HG02943 (cell line): ENCODE data around the gene FANCB.

Source experiments
- ATAC-seq: cut with Tn5 transposase; IDR thresholded peaks from one replicate; pipeline ENCODE4 v1.9.1; 2021; ENCODE audit warnings: mild to moderate bottlenecking, low read depth, moderate library complexity; ENCODE audit not compliant: unreplicated experiment

FANCB gene

DNA sequence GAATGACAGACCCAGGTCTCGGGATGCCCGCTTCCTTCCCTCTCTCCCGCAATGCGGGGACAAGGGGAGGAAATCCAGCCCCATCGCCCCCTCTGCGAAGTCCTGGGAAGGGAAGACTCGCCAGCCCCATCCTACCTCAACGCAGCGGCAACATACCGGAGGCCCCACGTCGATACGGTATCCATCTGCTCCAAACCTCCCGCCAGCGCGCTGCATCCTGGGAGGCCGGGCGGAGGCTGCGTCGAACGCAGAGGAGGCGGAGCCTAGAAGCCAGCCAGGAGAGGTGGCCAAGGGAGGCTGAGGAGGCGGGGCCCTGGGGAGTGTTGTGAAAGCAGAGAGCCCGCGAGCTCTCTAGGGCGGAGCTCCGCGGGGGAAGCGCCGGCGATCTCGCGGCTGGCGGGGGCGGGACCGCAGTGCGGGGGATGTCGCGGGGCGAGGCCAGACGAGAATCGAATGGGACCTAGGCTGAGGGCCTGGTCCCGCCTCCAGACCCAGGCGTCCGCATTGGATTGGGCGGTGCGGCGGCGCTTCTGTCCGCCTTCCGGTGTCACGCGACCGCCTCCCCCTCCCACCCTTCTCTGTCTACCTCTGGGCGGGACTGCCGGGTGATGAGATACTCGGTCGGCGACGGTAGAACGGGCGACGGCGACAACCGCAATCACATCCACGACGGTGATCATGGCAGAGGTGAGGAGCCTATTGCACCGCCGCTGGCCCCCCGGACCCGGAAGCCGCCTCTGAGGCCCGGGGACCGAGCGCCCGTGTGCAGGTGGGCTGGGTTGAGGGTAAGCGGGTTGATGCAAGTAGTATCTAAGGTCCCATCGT, at the start of gene FANCB, which contains the start of gene MOSPD2:
TSS of gene FANCB (minus strand) at position 219 of the 825 bp plus-strand sequence. CDS start 7,559 bp downstream, outside the sequence.
TSS of gene MOSPD2 (plus strand) at position 571 of the 825 bp plus-strand sequence. CDS start at position 679, 108 bp downstream.
- ATAC-seq = peak; percentile 95

DNA sequence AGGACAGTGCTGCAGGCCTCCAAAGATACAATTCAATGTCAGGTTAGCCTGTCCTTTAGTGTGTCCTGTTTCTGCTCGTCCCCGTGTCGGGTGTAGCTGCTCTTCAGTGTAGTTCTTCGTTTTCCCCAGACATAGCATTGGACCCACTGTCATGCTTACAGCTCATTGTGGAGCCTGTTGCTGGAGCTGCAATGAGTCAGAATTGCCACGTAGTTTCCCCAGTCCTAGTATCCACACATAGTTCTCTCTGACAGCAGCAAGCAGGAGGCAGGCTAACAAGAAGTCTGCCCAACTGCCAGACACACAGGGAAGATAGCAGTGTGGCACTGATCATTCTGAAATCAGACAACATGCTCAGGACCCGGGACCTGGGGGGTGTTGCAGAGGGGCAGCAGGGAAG, 49.6 kb upstream of the FANCB start:
- ATAC-seq = no peak

DNA sequence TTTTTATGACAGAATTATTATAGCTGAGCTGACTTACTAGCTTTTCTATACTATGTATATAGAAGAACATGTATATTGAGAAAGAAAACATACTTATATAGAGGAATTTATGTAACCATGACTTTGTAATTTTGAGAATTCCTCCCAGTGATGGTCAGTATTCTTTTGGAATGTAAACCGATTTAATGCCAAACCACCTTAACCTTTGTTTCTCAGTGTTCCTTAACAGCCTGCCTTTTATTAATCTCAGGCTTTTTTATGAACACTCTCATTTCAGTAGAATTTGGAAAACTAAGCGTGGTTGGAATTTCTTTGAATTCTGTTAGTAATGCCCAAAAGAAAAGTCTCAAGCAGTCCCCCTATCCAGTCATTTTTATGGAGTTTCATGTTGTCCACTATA, 47.3 kb upstream of the FANCB start:
- no peak for ATAC-seq

DNA sequence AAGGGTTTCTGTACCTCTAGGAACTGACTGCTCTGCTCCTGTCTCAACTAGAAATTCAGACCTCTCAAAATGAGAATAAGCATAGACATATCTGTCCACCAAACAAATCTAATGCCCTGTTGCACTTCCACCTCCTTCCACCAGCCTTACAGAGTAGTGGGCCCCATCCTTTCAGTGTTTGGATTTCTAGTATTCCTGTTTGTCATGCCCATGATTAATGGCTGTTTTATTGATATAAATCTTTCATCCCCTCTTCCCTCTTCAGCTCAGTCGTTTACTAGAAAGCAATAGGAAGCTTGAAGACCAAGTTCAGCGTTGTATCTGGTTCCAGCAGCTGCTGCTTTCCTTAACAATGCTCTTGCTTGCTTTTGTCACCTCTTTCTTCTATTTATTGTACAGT, 46.5 kb upstream of the FANCB start:
- no peak for ATAC-seq

DNA sequence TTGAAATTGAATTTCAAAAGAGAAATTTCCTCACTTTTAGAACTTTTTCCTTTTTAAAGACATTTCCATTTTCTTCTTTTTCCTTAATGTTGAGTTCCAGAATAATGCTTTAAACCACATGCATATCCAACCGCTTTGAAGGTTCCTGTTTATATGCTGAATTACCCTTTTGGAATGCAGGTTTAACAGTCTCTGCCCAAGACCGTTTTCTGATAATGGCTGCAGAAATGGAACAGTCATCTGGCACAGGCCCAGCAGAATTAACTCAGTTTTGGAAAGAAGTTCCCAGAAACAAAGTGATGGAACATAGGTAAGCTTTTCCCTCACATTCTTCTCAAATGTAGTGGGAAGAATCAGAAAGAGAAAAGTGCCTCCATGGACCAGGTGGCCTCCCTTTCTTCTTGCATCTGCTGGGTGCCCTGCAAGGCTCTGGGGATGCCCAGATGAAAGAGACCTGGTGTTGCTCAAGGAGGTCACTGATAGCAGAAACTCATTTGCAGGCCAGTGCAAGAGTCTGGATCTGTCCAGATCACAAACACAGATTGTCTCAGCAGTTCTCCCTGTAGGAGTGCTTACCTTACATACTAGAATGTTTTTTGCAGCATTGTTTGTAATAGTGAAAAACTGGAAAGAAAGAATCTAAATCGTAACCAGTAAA, 43.3 kb upstream of the FANCB start:
- ATAC-seq = no peak

DNA sequence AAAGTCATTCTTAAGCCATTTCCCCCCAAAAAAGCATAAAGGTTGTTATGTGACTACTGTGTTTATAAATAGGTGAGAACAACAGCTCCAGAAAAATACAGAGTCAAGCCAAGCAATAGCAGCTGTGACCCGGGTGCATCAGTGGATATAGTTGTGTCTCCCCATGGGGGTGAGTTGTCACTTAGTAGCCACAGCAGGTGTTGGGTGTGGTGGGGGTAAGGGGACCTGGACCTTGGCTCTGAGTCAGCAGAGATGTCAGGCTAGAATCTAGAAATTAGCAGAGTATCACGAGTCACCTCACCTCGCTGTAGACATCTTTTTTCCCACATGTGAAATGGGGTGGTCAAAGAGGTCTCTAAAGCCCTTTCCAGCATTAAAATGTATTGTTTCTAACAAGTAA, 42.7 kb upstream of the FANCB start:
- no peak for ATAC-seq

DNA sequence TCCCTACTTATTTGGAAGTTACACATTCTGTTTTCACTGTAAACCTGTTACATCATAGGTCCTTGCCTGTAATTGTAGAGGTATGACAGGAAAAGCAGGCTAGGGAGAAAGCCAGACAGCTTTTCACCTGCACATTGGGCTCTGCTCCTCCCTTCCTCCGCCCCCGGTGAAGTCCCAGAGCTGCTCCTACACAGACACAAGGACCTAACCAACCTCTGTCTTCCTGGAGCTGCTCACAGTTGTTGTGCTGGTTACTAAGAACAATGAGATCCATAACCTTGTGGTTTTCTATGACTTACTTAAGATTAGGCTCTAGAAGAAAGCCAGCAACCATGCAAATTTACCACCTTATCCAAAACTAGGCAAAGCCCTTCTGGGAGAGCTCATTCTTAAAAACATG, 40.4 kb upstream of the FANCB start:
- ATAC-seq = no peak

DNA sequence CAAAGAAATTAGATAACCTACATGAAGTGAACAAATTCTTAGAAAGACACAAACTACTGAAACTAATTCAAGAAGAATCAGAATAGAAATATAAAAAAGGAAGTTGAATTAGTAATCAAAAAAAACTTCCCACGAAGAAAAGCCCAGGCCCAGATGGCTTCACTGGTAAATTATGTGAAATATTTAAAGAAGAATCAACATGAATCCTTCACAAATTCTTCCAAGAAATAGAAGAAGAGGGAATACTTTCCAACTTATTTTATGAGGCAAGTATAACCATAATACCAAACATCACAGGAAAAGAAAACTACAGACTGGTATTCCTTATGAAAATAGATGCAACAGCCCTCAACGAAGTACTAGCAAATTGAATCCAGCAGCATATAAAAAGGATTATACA, 31.0 kb upstream of the FANCB start:
- no peak for ATAC-seq

DNA sequence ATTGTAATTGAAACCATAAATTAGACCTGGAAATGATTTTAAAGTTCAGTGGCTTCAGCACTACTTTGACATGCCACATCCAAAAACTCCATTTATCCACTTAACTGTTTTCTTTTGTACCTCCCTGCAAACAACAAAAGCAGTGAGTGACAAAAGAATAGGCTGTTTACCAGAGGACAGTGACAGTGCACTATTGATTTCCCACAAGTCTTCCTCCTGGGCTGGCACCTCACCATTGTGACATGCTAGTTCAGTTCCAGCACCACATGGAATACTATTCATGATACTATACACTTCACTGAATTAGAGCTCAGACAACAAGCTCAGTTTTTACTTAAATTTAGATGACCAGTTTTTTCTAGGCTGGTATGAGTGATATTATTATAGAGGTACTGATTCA, 29.7 kb upstream of the FANCB start:
- no peak for ATAC-seq

DNA sequence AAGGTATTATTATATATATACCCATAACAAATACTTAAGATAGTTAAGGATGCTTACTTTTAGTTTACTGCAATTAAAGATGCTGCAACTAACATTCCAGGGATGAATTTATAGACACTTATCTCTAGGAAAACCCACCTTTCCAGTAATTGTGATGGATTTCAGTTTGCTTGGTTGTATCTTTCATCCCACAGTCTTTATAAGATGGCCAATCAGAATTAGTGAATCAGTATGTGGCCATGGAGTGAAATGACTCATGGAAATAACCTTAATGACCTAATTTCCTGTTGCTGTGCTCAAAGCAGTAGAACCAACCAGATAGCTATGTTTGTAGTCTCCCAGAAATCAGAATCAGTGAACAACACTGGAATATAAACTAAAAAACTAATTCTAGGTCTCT, 26.7 kb upstream of the FANCB start:
- no peak for ATAC-seq

DNA sequence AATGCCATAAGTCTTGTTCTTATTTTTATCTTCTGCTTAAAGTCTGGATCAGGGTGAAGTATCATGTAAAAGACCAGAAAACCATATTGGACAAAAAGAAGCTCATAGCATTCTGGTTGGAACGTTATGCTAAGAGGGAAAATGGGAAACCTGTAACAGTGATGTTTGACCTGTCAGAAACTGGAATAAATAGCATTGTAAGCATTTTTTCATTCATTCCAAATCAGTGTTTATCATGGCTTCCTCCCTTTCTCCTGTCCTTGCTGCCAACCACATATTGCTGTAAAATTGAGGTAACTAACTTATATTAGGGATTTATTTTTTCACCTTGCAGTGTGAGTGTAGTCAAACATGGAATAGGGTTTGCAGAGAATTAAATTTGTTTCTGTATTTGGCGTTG, 24.2 kb upstream of the FANCB start:
- ATAC-seq = no peak

DNA sequence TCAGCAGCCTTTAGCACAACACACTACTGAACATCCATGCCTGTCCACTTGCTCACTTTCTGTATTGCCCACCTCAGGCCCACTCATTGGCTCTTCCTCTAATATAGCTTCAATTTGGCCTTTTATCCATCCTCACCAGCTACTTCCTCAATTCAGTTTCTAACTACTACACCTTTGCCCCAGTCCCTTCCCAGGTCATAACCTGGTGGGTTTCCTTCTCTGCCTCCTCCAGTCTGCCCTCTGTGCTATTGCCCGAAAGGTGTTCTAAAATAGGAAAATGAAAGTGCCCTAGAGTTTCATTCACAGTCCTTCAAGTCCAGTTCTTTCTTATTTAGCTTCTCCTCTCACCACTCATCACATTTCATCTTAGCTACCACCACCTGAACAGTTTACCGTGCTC, 23.4 kb upstream of the FANCB start:
- no peak for ATAC-seq

DNA sequence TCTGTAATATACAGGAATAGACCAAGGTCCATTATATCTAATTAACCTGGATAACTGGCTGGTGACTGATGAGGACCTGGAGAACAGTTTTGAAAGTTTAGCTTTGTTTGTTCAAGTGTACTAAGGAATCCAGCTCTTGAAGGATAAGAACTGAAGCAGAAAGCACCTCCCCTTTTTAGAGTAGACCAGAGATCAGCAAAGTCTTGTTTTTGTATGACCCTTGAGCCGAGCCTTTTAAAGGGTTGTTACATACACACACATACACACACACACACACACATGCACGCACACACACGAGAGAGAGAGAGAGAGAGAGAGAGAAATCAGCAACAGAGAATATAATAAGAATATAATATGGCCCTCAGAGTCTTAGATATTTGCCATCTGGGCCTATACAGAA, 13.4 kb upstream of the FANCB start:
- ATAC-seq = no peak

DNA sequence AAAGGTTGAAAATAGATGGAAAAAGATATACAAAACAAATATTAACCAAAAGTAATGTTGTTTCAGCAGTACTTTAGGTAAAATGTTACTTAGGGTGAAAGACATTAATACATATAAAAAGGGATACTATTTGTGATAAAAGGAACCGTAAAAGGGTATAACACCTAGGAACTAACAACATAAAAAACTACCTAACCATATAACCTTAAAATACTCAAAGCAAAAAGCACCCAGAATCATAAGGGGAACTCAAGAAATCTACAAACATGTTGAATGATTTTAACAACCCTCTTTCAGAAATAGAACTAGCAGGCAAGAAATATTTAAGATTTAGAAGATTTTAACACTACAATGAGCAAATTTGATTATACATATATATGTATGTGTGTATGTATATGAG, 11.8 kb upstream of the FANCB start:
- ATAC-seq = no peak

DNA sequence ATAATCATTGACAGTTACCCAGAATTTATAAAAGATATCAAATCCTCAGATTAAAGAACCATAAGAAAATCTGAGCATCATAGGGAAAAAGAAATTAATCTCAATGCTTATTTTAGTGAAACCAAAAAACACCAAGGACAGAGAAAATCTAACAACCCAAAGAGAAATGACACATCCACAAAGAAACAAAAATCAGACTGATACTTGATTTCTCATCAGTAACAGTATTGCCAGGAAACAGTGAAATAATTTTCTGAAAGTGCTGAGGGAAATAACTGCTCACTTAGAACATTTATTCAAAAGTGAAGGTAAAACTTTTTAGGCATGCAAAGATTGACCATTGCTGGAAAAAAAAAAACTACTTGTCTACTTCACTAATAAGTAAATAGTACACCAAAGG, 11.0 kb upstream of the FANCB start:
- ATAC-seq = no peak

DNA sequence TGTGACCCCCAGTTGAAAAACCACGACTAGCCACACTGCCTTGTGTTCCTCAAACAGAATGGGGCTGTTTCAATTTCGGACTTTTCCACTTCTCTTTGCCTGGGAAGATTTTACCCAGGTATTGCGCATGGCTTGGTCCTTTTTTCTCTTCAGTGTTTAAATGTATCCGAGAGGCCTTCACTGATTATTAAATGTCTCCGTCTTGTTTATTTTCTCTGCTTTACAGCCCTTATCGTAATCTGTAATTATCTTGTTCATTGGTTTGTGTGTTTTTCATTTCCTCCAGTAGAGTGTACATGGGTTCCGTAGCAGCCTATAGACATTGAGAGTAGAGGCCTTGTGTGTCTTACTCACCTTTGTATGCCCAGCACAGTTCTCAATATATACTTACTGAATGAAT, 2.8 kb upstream of the FANCB start:
- ATAC-seq = no peak

DNA sequence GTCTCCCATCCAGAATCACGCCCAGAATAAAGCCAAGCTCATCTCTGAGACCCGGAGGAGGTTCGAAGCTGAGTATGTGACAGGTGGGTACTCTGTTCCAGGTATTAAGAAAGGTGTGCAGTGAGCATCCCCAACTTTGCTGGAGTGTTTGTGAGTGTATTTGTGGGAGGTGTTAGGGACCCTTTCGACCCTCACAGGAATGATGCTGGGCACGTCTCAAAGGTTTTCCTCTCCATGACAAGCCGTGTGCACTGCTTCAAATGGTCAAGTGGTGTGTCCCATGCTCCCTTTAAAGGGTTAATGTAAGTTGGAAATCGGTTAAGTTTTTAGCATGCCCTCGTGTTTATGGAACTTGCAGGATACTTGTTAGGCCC, 794 bp upstream of the FANCB start:
- no peak for ATAC-seq

DNA sequence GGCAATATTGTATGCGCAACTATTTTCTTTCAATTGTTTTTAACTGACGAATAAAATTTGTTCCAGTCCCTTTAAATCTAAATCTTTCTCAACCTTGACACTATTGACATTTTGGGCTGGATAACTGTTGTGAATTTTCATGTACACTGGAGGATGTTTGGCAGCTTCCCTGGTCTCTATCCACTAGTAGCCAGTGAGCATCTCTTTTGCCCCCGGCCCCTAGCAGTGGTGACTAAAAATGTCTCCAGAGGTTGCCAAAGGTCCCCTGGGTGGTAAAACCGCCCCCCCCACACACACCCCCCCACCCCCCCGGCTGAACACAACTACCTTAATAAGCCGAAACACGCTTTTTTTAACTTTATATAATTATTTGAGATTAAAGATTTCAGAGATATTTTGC, 514 bp downstream of the FANCB start:
- no peak for ATAC-seq

DNA sequence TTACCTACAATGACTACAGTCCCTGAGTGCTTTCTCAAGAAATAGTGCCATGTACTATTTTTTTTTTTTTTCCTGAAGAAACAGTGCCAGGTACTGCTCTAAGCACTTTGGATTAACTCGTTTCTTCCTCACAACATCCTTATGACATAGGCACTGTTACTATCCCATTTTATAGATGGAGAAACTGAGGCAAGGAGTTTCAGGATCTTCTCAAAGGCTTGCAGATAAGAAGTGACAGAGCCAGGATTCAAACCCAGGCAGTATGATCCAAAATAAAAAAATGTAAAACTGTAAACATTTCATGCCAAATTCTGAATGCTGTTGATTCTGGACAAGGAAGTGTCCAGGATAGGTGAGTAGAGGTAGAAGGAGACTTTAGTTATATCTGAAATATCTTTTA, 1.1 kb downstream of the FANCB start:
- no peak for ATAC-seq

DNA sequence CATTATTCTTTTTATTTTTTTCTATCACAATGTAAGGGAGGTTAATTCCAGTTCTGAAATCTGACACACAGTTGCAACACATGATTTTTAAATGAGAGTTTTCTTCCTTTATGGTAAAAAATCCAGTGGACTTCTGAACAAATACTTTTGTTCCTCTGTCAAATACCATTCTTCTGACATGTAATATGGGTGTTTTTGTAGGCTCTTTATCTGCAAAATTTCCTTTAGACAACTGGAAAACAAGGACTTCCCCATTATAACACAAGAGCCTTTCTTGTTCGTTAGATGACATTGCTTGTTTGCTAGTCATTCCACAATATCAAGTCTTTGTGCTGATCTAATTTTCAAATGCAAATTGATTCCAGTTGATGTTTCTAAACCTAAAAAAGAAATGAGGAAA, 7.7 kb downstream of the FANCB start:
- no peak for ATAC-seq

DNA sequence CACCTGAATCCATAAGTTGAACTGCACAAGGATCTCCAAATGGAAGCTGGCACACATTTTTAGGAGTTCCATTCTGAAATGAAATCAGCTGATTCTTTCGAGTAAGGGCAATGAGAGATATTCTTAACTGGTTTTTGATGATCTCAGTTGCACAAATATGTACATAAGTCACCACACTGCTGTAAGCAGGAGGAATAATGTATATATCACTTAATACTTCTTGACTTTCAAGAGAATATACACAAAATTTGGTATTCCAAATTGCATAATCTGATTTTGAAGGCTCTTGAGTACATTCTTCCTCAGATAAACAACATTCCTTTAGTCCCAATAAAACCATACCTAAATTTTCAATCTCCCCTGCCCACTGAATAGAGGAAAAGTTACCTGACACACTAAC, 8.2 kb downstream of the FANCB start:
- ATAC-seq = no peak

DNA sequence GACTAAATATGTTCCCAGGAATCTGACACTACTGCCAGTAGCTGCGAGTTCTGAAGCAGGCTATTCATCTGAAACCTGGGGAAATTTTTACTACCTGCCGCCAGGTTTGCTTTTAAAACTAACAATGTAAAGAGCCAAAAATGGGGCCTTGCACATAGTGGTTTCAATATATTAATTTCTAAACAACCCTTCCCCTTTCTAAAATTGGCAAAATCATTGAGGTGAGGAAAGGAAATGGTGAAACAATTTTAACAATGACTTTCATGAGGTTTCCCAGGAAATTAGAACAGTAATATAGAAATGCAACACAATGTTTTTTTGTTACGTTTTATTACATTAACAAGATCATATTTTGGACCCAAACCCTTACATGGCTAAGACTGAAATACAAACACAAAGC, 21.3 kb downstream of the FANCB start:
- ATAC-seq = no peak
